WERI-Rb-1 (cell line): ENCODE results near the gene TMEM60.

Experiments used
- DNase-seq: peaks from one replicate; pipeline ENCODE4 v3.0.0-alpha.2; 2020
- H3K27ac ChIP-seq: fragments of 250-450 bp; sonication (Bioruptor Pico); 2 replicates; pipeline ENCODE4 v1.5.1; 2020; ENCODE audit warnings: mild to moderate bottlenecking, moderate library complexity
- H3K27me3 ChIP-seq: fragments of 250-450 bp; sonication (Bioruptor Pico); 2 replicates; pipeline ENCODE4 v1.5.1; 2021; ENCODE audit warnings: mild to moderate bottlenecking, low read depth, moderate library complexity; ENCODE audit not compliant: insufficient read depth, severe bottlenecking
- H3K36me3 ChIP-seq: fragments of 250-450 bp; sonication (Bioruptor Pico); 2 replicates; pipeline ENCODE4 v1.5.1; 2020; ENCODE audit warnings: mild to moderate bottlenecking, moderate library complexity
- H3K4me3 ChIP-seq: 2 replicates; pipeline ENCODE4 v1.5.1; 2011; ENCODE audit warnings: low read depth, mild to moderate bottlenecking, control low read depth, low read length
- H3K9me3 ChIP-seq: fragments of 250-450 bp; sonication (Bioruptor Pico); 2 replicates; pipeline ENCODE4 v1.5.1; 2021; ENCODE audit warnings: mild to moderate bottlenecking, moderate library complexity; ENCODE audit not compliant: severe bottlenecking
- CTCF ChIP-seq: IDR thresholded peaks from 2 replicates; pipeline ENCODE4 v1.5.1; 2011; ENCODE audit warnings: low read depth, mild to moderate bottlenecking, control low read depth, inconsistent platforms, low read length

Gene TMEM60

GRCh38 chr7:77822269-77822668, 24.0 kb upstream of the TMEM60 start:
- H3K9me3 ChIP-seq = peaks cover 7% of the 10 kb centered on the region
- H3K27ac ChIP-seq = no peak overlapping the region
- DNase-seq = no peak
- no peak for TF ChIP-seq CTCF
- H3K4me3 ChIP-seq = no peak overlapping the region
- H3K36me3 ChIP-seq = peaks cover 12% of the 10 kb centered on the region; the same call in 1 of the 2 replicates
- no peaks in the 10 kb centered on the region for H3K27me3 ChIP-seq

GRCh38 chr7:77820967-77821366, 22.7 kb upstream of the TMEM60 start:
- no peak overlapping the region for H3K27ac ChIP-seq
- H3K36me3 ChIP-seq = peaks cover 23% of the 10 kb centered on the region
- H3K4me3 ChIP-seq = no peak overlapping the region
- no peak for TF ChIP-seq CTCF
- H3K27me3 ChIP-seq = no peaks in the 10 kb centered on the region
- H3K9me3 ChIP-seq = peaks cover 7% of the 10 kb centered on the region
- DNase-seq = no peak

- no peak overlapping the region for H3K27ac ChIP-seq
- no peak for DNase-seq
- TF ChIP-seq CTCF = no peak
- no peak overlapping the region for H3K4me3 ChIP-seq
- no peaks in the 10 kb centered on the region for H3K27me3 ChIP-seq
- peaks cover 7% of the 10 kb centered on the region for H3K9me3 ChIP-seq
- peaks cover 24% of the 10 kb centered on the region for H3K36me3 ChIP-seq
Observed at GRCh38 chr7:77819021-77819420, 20.8 kb upstream of the TMEM60 start.

- TF ChIP-seq CTCF = no peak
- H3K4me3 ChIP-seq = no peak overlapping the region
- H3K27ac ChIP-seq = no peak overlapping the region
- no peaks in the 10 kb centered on the region for H3K27me3 ChIP-seq
- no peaks in the 10 kb centered on the region for H3K9me3 ChIP-seq
- no peak for DNase-seq
- H3K36me3 ChIP-seq = peaks cover 14% of the 10 kb centered on the region
Observed at GRCh38 chr7:77813180-77813579, 14.9 kb upstream of the TMEM60 start.

- Histone ChIP-seq H3K9me3 (no peaks in the 10 kb centered on the region), H3K27me3 (no peaks in the 10 kb centered on the region), H3K36me3 (peaks cover 12% of the 10 kb centered on the region), H3K27ac (no peak overlapping the region), H3K4me3 (no peak overlapping the region)
- no peak for DNase-seq
- no peak for TF ChIP-seq CTCF
Observed at GRCh38 chr7:77812290-77812685, 14.1 kb upstream of the TMEM60 start.

GRCh38 chr7:77811516-77812289, 13.5 kb upstream of the TMEM60 start:
- no peak for DNase-seq
- no peak overlapping the region for H3K27ac ChIP-seq
- no peak for TF ChIP-seq CTCF
- no peaks in the 10 kb centered on the region for H3K9me3 ChIP-seq
- H3K27me3 ChIP-seq = no peaks in the 10 kb centered on the region
- peaks cover 6% of the 10 kb centered on the region for H3K36me3 ChIP-seq
- H3K4me3 ChIP-seq = no peak overlapping the region
